ENCODE data around the gene ARHGEF4. TPM values are rescaled to one million over a fixed set of nuclear protein-coding genes. Genes with fewer than 3 reads are reported as not detected.

Gene ARHGEF4
- total and polyA plus RNA-seq, 2 experiments from 2014 or later, result 4.6 to 16.6 TPM

DNA sequence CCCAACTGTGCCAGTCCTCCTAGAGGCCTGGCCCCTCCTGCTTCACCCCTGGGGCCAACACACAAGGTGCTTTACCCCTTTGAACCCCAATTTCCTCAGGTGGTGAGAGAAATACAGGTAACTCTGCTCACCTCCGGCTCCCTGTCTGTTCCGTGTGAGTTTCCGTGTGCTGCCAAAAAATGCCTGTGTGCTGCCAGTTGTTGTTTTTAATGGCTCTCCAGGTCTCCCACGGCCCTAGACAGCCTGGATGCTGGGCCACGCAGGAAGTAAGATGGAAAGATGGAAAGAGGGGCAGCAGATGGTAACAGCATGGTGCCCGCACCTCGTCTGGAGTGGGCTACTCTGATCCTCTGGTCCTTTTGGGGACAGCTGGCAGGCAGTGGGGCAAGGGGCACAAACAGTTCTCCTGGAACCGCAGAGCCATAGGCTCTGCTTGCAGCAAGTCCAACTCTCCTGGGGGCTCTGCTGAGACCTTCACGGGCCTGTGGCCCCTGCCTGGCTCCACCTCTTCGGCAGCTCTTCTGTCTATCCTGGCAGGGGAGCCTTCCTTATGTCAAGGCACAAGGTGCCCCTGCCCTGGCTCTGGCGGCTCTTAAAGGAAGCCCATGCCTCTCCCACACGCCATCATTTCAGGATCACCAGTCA lies 4.3 kb upstream of the ARHGEF4 start (continued):
- TF ChIP-seq, protein P1, sequence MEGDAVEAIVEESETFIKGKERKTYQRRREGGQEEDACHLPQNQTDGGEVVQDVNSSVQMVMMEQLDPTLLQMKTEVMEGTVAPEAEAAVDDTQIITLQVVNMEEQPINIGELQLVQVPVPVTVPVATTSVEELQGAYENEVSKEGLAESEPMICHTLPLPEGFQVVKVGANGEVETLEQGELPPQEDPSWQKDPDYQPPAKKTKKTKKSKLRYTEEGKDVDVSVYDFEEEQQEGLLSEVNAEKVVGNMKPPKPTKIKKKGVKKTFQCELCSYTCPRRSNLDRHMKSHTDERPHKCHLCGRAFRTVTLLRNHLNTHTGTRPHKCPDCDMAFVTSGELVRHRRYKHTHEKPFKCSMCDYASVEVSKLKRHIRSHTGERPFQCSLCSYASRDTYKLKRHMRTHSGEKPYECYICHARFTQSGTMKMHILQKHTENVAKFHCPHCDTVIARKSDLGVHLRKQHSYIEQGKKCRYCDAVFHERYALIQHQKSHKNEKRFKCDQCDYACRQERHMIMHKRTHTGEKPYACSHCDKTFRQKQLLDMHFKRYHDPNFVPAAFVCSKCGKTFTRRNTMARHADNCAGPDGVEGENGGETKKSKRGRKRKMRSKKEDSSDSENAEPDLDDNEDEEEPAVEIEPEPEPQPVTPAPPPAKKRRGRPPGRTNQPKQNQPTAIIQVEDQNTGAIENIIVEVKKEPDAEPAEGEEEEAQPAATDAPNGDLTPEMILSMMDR (conservative IDR thresholded peaks at IDR 0.05; ENCODE audit: low read depth in 2 of 2), result no peak
- no peak for TF ChIP-seq NANOG (IDR thresholded peaks at IDR 0.05; ENCODE audit: borderline replicate concordance)
- no peak for TF ChIP-seq EZH2phosphoT487 (IDR thresholded peaks at IDR 0.05; ENCODE audit: unreplicated experiment)

DNA sequence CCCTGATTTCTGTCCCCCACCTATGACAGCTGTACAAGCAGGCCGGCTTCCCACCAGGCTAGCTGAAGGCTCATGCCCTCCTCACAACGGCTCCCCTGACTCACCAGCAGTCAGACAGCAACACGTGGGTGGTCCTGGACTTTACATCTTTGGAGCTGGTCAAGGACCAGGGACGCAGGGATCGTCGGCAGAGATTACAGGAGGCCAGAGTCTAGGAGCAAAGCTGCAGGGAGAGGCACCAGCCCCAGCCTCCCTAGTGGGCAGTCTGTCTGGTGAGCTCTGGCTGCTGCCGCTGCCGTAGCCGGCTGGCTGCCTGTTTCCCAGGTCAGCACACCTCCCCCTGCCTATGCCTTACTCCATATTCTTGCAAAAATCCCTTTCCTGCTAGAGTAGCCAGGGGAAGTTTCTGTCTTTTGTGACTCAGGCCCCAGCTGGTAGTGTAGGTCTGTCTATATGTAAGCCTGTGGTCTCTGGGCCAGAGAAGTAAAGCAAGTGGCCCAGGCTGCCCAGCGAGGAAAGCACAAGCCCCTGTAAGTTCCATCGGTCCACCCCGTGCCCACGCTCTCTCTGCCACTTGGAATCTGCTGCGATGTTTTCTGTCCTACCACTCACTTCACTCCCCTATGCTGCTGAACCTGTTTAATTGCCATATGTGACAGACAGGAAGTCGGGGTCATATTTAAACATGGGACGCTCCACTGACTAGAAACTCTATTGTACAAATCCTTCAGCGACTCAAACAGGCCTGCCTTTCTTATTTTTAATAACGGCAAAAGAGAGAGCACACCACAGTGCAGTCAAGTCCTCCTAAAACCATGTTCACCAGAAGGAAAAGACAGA lies 2.4 kb upstream of the ARHGEF4 start:
- no peak for ATAC-seq
- TF ChIP-seq STAT1 (IDR thresholded peaks at IDR 0.05; ENCODE audit: unreplicated experiment) (no peak), NANOG (IDR thresholded peaks at IDR 0.05; ENCODE audit: borderline replicate concordance) (no peak), CREB1 (CRISPR knock-in tag; IDR thresholded peaks at IDR 0.05; ENCODE audit: low read depth) (no peak), EZH2phosphoT487 (IDR thresholded peaks at IDR 0.05; ENCODE audit: unreplicated experiment) (no peak), EZH2 (IDR thresholded peaks at IDR 0.05; ENCODE audit: low read depth, unreplicated experiment) (no peak)
- TF ChIP-seq, protein P2, sequence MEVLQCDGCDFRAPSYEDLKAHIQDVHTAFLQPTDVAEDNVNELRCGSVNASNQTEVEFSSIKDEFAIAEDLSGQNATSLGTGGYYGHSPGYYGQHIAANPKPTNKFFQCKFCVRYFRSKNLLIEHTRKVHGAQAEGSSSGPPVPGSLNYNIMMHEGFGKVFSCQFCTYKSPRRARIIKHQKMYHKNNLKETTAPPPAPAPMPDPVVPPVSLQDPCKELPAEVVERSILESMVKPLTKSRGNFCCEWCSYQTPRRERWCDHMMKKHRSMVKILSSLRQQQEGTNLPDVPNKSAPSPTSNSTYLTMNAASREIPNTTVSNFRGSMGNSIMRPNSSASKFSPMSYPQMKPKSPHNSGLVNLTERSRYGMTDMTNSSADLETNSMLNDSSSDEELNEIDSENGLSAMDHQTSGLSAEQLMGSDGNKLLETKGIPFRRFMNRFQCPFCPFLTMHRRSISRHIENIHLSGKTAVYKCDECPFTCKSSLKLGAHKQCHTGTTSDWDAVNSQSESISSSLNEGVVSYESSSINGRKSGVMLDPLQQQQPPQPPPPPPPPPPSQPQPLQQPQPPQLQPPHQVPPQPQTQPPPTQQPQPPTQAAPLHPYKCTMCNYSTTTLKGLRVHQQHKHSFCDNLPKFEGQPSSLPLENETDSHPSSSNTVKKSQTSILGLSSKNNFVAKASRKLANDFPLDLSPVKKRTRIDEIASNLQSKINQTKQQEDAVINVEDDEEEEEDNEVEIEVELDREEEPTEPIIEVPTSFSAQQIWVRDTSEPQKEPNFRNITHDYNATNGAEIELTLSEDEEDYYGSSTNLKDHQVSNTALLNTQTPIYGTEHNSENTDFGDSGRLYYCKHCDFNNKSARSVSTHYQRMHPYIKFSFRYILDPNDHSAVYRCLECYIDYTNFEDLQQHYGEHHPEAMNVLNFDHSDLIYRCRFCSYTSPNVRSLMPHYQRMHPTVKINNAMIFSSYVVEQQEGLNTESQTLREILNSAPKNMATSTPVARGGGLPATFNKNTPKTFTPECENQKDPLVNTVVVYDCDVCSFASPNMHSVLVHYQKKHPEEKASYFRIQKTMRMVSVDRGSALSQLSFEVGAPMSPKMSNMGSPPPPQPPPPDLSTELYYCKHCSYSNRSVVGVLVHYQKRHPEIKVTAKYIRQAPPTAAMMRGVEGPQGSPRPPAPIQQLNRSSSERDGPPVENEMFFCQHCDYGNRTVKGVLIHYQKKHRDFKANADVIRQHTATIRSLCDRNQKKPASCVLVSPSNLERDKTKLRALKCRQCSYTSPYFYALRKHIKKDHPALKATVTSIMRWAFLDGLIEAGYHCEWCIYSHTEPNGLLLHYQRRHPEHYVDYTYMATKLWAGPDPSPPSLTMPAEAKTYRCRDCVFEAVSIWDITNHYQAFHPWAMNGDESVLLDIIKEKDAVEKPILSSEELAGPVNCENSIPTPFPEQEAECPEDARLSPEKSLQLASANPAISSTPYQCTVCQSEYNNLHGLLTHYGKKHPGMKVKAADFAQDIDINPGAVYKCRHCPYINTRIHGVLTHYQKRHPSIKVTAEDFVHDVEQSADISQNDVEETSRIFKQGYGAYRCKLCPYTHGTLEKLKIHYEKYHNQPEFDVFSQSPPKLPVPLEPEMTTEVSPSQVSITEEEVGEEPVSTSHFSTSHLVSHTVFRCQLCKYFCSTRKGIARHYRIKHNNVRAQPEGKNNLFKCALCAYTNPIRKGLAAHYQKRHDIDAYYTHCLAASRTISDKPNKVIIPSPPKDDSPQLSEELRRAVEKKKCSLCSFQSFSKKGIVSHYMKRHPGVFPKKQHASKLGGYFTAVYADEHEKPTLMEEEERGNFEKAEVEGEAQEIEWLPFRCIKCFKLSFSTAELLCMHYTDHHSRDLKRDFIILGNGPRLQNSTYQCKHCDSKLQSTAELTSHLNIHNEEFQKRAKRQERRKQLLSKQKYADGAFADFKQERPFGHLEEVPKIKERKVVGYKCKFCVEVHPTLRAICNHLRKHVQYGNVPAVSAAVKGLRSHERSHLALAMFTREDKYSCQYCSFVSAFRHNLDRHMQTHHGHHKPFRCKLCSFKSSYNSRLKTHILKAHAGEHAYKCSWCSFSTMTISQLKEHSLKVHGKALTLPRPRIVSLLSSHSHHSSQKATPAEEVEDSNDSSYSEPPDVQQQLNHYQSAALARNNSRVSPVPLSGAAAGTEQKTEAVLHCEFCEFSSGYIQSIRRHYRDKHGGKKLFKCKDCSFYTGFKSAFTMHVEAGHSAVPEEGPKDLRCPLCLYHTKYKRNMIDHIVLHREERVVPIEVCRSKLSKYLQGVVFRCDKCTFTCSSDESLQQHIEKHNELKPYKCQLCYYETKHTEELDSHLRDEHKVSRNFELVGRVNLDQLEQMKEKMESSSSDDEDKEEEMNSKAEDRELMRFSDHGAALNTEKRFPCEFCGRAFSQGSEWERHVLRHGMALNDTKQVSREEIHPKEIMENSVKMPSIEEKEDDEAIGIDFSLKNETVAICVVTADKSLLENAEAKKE (CRISPR knock-in tag; IDR thresholded peaks at IDR 0.05), result no peak
- TF ChIP-seq, protein P3, sequence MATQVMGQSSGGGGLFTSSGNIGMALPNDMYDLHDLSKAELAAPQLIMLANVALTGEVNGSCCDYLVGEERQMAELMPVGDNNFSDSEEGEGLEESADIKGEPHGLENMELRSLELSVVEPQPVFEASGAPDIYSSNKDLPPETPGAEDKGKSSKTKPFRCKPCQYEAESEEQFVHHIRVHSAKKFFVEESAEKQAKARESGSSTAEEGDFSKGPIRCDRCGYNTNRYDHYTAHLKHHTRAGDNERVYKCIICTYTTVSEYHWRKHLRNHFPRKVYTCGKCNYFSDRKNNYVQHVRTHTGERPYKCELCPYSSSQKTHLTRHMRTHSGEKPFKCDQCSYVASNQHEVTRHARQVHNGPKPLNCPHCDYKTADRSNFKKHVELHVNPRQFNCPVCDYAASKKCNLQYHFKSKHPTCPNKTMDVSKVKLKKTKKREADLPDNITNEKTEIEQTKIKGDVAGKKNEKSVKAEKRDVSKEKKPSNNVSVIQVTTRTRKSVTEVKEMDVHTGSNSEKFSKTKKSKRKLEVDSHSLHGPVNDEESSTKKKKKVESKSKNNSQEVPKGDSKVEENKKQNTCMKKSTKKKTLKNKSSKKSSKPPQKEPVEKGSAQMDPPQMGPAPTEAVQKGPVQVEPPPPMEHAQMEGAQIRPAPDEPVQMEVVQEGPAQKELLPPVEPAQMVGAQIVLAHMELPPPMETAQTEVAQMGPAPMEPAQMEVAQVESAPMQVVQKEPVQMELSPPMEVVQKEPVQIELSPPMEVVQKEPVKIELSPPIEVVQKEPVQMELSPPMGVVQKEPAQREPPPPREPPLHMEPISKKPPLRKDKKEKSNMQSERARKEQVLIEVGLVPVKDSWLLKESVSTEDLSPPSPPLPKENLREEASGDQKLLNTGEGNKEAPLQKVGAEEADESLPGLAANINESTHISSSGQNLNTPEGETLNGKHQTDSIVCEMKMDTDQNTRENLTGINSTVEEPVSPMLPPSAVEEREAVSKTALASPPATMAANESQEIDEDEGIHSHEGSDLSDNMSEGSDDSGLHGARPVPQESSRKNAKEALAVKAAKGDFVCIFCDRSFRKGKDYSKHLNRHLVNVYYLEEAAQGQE (IDR thresholded peaks at IDR 0.05; ENCODE audit: unreplicated experiment), result no peak
- TF ChIP-seq, protein P1 (conservative IDR thresholded peaks at IDR 0.05; ENCODE audit: low read depth in 2 of 2), result no peak

More for the DNA sequence above, 2.4 kb upstream of the ARHGEF4 start:
- no peaks in the 10 kb centered on the region for H3K36me3 ChIP-seq (ENCODE audit: insufficient read depth)
- no peaks in the 10 kb centered on the region for H3F3A ChIP-seq (replicated peaks; ENCODE audit: low read depth)
- H3K27ac Mint-ChIP-seq, result no peak overlapping the region
- no peak for DNase-seq (ENCODE audit: low spot score)
- peaks cover 31% of the 10 kb centered on the region for H3K27me3 Mint-ChIP-seq (ENCODE audit: insufficient read depth, low read depth, poor library complexity)
- H3K27me3 ChIP-seq (ENCODE audit: insufficient read depth), result peaks cover 22% of the 10 kb centered on the region
- H4K20me1 ChIP-seq (replicated peaks; ENCODE audit: insufficient read depth), result no peaks in the 10 kb centered on the region
- H3K9me2 ChIP-seq (ENCODE audit: insufficient read depth), result no peaks in the 10 kb centered on the region
- peaks cover 5% of the 10 kb centered on the region for H3K4me1 Mint-ChIP-seq
- H3K4me1 ChIP-seq (ENCODE audit: insufficient read depth), result peaks cover 7% of the 10 kb centered on the region; the same call in 1 of the 2 replicates
- no peak overlapping the region for H3K4me3 Mint-ChIP-seq
- H3K36me3 Mint-ChIP-seq (ENCODE audit: low read depth), result no peaks in the 10 kb centered on the region
- H3K4me2 ChIP-seq, result no peak overlapping the region
- H3K27ac ChIP-seq (ENCODE audit: low read depth), result no peak overlapping the region
- no peaks in the 10 kb centered on the region for H3K79me2 ChIP-seq (replicated peaks; ENCODE audit: insufficient read depth)
- H2AFZ ChIP-seq, result no peak overlapping the region
- H3K4me3 ChIP-seq, result no peak overlapping the region
- no peaks in the 10 kb centered on the region for H3K9me3 Mint-ChIP-seq

All from GM23338 (cell line).